ENCODE measurements around the gene SIK1.
"Not testable (repeated sequence)": the region's sequence is repeated elsewhere in the genome, so short reads cannot be mapped to it uniquely, and the experiment has no call there.

Gene SIK1

GRCh38 chr21:43383351-43383750 is 43.6 kb downstream of the SIK1 start:
- DNase-seq, result not testable (repeated sequence)

- DNase-seq, result not testable (repeated sequence)
Measured at GRCh38 chr21:43382902-43383301, 44.0 kb downstream of the SIK1 start.

- DNase-seq, result not testable (repeated sequence)
Measured at GRCh38 chr21:43380852-43381533, 45.9 kb downstream of the SIK1 start.

GRCh38 chr21:43380337-43380736 is 46.6 kb downstream of the SIK1 start:
- DNase-seq, result not testable (repeated sequence)

- not testable (repeated sequence) for DNase-seq
Measured at GRCh38 chr21:43379626-43380122, 47.3 kb downstream of the SIK1 start.

- no peak for DNase-seq
Measured at GRCh38 chr21:43376478-43376882, 50.5 kb downstream of the SIK1 start.

GRCh38 chr21:43375837-43376477 is 51.0 kb downstream of the SIK1 start:
- no peak for DNase-seq

GRCh38 chr21:43375006-43375836 is 51.7 kb downstream of the SIK1 start:
- no peak for DNase-seq

GRCh38 chr21:43374228-43374885 is 52.6 kb downstream of the SIK1 start:
- DNase-seq, result no peak

- DNase-seq, result no peak
Measured at GRCh38 chr21:43373362-43374227, 53.3 kb downstream of the SIK1 start.

- no peak for DNase-seq
Measured at GRCh38 chr21:43372663-43373361, 54.1 kb downstream of the SIK1 start.

GRCh38 chr21:43371786-43372185 is 55.1 kb downstream of the SIK1 start:
- no peak for DNase-seq

GRCh38 chr21:43370888-43371570 is 55.9 kb downstream of the SIK1 start:
- no peak for DNase-seq

- no peak for DNase-seq
Measured at GRCh38 chr21:43370091-43370658, 56.8 kb downstream of the SIK1 start.

GRCh38 chr21:43369596-43370090 is 57.3 kb downstream of the SIK1 start:
- no peak for DNase-seq

GRCh38 chr21:43369124-43369523 is 57.8 kb downstream of the SIK1 start:
- DNase-seq, result no peak

- DNase-seq, result no peak
Measured at GRCh38 chr21:43368685-43369084, 58.2 kb downstream of the SIK1 start.

- no peak for DNase-seq
Measured at GRCh38 chr21:43367859-43368258, 59.1 kb downstream of the SIK1 start.

GRCh38 chr21:43367296-43367695 is 59.6 kb downstream of the SIK1 start:
- no peak for DNase-seq

- no peak for DNase-seq
Measured at GRCh38 chr21:43366656-43367055, 60.3 kb downstream of the SIK1 start.
